Lower leg skin (tissue), 4 donors: ENCODE results near the gene MR1. TPM values are rescaled to one million over a fixed set of nuclear protein-coding genes. Genes with fewer than 3 reads are reported as not detected.

Experiments
- DNase-seq, 2 donors: peaks; one replicate each; pipeline ENCODE4 v3.0.0-alpha.2; 2019; ENCODE audit warnings: low spot score in 2 of 2
- H3K4me3 ChIP-seq: fragments of 200-600 bp; sonication (generic); 2 replicates; pipeline ENCODE4 v1.5.1; 2017; ENCODE audit warnings: mild to moderate bottlenecking, low read depth; ENCODE audit not compliant: poor library complexity, severe bottlenecking
- POLR2A ChIP-seq, 2 donors: fragments of 450-650 bp; IDR thresholded peaks; one replicate each; pipeline ENCODE4 v1.6.1; 2016 to 2017; ENCODE audit warnings: antibody characterized with exemption in 2 of 2, mild to moderate bottlenecking in 1 of 2, moderate library complexity in 1 of 2
- WGBS, 2 donors: methylation state at CpG; one replicate each; pipeline ENCODE4 v1.1.5; 2018; 5-methylcytosine and 5-hydroxymethylcytosine counted together
- intact Hi-C: fragments of 100-400 bp; cut with DNase I; formaldehyde crosslinking; loops from one replicate; pipeline ENCODE4 v1.15.0; 2023; ENCODE audit warnings: low total_unique reads
- total RNA-seq, 4 donors: library from RNA; depleted of rRNA; stranded (reverse); fragments of >200 nt; gene quantifications; one replicate each; pipeline ENCODE4 v1.1.0, GENCODE V29; 2016
- TF ChIP-seq, protein P1 (sequence below), 3 donors: fragments of 450-650 bp; IDR thresholded peaks; one replicate each; pipeline ENCODE4 v1.5.1; 2016; ENCODE audit warnings: antibody characterized with exemption in 3 of 3, mild to moderate bottlenecking in 3 of 3, moderate library complexity in 2 of 3

Gene MR1
- total RNA-seq, 4 donors from 2014 or later: 13.2 to 18.6 (median 16.3) TPM

DNA sequence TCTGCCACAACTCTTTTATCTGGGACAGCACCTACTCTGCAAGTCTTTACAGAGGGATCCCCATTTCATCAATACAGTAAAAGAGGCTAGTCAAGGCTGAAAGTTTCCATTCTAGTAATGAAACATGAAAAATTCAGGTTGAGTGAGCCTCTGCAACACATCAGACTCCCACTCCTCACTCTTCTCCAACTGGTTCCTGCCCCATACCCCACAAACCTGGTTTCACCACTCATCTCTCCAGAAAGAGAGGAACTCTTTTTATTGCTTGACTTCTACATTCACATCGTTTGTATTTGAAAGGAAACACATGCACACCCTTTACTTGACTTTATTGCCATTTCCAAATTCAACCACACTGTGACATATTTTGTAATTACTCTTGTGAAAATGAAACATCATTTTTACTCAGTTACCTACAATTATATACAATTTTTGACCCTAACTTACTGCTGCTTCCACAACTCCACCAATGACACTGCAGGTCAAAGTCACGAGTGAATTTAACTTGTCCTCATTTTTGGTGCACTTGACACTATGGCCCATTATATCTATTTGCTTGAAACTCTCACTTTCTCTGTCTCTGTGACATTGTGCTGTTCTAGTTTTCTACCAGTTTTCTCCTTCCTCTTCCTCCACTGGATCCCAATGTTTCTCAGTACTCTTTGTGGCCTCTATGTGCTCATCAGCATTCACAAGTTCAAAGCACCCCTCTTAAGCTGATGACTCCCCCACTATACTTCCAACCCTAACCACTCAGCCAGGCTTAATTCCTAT is 19.1 kb upstream of the MR1 start:
- no peak for TF ChIP-seq POLR2A (IDR thresholded peaks at IDR 0.05)
- TF ChIP-seq, protein P1, sequence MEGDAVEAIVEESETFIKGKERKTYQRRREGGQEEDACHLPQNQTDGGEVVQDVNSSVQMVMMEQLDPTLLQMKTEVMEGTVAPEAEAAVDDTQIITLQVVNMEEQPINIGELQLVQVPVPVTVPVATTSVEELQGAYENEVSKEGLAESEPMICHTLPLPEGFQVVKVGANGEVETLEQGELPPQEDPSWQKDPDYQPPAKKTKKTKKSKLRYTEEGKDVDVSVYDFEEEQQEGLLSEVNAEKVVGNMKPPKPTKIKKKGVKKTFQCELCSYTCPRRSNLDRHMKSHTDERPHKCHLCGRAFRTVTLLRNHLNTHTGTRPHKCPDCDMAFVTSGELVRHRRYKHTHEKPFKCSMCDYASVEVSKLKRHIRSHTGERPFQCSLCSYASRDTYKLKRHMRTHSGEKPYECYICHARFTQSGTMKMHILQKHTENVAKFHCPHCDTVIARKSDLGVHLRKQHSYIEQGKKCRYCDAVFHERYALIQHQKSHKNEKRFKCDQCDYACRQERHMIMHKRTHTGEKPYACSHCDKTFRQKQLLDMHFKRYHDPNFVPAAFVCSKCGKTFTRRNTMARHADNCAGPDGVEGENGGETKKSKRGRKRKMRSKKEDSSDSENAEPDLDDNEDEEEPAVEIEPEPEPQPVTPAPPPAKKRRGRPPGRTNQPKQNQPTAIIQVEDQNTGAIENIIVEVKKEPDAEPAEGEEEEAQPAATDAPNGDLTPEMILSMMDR (IDR thresholded peaks at IDR 0.05): no peak
- no peak for DNase-seq
- WGBS, 2 donors: 68 to 78% methylated on average over 2 of the region's 2 CpGs
- intact Hi-C loops: no loop called here
- no peak overlapping the region for H3K4me3 ChIP-seq

DNA sequence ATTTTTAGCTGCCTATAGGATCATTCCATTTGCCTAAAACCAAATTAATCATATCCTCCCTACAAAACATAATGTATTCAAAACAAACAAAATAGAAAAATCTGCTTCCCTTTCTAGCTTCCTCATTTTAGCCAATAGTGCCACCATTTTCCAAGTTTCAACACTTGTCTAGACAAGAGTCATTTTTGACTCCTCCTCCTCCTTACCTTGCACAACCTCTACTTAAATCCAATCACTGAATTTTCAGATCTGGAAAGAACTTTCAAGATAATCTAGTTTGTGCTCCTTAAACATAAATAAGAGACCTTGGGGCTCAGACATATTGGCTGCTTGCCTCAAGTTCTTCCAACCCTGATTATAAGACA is 18.6 kb upstream of the MR1 start:
- no peak for DNase-seq
- intact Hi-C loops: no loop called here
- no peak for TF ChIP-seq POLR2A (IDR thresholded peaks at IDR 0.05)
- TF ChIP-seq, protein P1 (IDR thresholded peaks at IDR 0.05): no peak
- no peak overlapping the region for H3K4me3 ChIP-seq

DNA sequence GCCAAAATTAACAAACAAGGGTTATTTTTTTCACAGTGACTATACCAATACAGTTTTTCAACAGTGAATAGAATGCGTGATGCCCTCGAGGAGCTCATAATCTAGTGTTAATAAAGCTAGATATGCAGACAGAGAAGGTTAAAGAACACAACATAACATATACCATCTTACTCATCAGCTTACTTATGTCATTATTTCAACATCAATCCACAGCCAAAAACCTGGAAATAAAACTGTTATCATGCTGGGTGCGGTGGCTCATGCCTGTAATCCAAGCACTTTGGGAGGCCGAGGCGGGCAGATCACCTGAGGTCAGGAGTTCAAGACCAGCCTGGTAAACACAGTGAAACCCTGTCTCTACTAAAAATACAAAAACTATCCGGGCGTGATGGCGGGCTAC is 17.2 kb upstream of the MR1 start:
- 72 to 74% methylated on average over 8 of the region's 8 CpGs for WGBS, 2 donors
- no peak for DNase-seq
- TF ChIP-seq, protein P1 (IDR thresholded peaks at IDR 0.05): no peak
- TF ChIP-seq POLR2A (IDR thresholded peaks at IDR 0.05): no peak
- intact Hi-C loops: no loop called here
- no peak overlapping the region for H3K4me3 ChIP-seq

DNA sequence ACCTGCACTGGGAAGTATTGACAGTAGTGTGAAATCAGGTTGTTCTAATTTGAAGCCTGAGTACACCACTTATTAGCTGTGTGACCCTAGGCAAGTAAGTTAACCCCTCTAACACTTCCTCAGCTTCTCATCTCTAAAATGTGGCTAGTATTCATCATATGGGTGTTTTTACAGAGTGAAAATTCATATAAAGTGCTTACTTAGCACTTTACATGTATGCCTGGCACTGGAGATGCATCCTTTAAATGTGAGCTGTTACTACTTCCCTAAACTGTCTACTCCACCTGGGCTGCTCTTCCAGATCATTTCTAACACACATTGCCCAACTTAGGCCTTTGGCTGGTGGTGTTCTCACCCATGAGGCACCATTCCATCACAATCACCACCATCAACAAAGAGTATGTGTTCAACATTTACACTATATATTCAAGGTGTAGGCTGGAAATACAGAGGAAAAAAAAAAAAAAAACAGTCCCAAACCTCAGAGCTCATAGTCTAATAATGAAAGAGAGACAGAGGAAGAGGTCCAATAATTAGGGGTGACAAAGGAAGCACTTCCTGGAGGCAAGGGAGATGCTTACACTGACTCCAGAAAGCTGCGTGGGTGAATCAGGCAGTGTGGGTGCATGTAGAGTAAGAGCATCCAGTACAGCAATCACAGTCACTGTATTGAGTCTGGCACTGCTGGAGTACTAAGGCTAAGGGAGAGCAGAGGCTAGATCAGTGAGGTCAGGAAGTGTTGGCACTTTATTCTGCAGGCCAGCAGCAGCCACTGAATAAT is 14.7 kb upstream of the MR1 start:
- WGBS, 2 donors: 56 to 65% methylated on average over 1 of the region's 1 CpG
- no peak for TF ChIP-seq POLR2A (IDR thresholded peaks at IDR 0.05)
- H3K4me3 ChIP-seq: no peak overlapping the region
- DNase-seq: no peak
- intact Hi-C loops: no loop called here

DNA sequence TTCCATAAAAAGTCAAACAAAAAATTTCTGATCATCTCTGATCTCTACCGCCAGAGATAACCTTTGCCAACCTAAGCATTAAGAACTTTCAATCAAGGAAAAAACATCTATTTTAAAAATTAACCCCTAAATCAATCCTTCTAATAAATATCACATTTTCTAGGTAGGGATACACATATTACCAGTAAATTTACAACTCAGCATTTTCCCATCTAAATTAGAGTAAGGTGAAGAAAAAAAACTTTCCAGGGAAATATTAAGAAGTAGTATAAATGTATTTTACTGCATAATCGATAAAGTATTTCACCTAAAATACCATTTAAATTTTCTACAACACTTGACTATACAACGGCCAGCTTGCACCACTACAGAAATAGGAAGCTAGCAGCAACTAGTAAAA is 12.6 kb upstream of the MR1 start:
- intact Hi-C loops: no loop called here
- TF ChIP-seq, protein P1 (IDR thresholded peaks at IDR 0.05): no peak
- no peak for TF ChIP-seq POLR2A (IDR thresholded peaks at IDR 0.05)
- no peak for DNase-seq
- H3K4me3 ChIP-seq: no peak overlapping the region
- 29 to 40% methylated on average over 3 of the region's 3 CpGs for WGBS, 2 donors

DNA sequence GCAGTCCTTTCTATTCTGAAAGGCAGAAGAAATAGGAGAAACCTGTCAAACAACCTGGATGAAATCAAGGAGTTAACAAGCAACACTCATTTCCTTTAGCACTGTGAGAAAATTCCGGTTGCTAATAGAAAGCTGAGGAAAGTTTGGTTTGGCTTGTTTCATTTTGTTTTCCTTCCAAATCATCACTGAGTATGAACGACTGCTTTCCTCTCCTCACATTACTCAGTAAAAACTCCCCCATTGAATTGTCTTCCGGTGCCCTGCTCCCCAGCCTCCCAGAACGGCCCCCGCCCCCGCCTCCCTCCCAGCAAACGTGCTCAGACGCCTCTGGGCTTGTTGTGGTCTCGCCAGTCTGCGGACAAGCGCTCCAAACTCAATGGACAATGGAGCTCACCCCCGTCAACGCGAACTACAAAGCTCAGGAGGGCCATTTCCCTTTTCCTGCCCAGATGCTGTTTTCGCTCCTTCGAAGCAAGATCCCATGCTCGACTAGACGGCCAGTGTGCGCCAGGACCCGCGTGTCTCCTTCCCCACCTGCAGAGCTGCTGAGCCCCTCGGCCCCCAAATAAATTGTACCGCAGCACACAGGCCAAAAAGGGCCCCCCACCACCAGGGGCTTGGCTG is 11.9 kb upstream of the MR1 start:
- peak overlapping the region; percentile 82 for H3K4me3 ChIP-seq
- intact Hi-C loops: no loop called here
- peak; percentile 55 to 89 for DNase-seq
- 0% methylated on average over 23 of the region's 23 CpGs for WGBS, 2 donors
- TF ChIP-seq, protein P1 (IDR thresholded peaks at IDR 0.05): no peak
- TF ChIP-seq POLR2A (IDR thresholded peaks at IDR 0.05): no peak
